ENCODE measurements around the gene CLBA1. TPM values are rescaled to one million over a fixed set of nuclear protein-coding genes. Genes with fewer than 3 reads are reported as not detected.

CLBA1 gene
- total RNA-seq, 6 experiments from 2014 or later: 1.5 to 3.3 (median 2.5) TPM

DNA sequence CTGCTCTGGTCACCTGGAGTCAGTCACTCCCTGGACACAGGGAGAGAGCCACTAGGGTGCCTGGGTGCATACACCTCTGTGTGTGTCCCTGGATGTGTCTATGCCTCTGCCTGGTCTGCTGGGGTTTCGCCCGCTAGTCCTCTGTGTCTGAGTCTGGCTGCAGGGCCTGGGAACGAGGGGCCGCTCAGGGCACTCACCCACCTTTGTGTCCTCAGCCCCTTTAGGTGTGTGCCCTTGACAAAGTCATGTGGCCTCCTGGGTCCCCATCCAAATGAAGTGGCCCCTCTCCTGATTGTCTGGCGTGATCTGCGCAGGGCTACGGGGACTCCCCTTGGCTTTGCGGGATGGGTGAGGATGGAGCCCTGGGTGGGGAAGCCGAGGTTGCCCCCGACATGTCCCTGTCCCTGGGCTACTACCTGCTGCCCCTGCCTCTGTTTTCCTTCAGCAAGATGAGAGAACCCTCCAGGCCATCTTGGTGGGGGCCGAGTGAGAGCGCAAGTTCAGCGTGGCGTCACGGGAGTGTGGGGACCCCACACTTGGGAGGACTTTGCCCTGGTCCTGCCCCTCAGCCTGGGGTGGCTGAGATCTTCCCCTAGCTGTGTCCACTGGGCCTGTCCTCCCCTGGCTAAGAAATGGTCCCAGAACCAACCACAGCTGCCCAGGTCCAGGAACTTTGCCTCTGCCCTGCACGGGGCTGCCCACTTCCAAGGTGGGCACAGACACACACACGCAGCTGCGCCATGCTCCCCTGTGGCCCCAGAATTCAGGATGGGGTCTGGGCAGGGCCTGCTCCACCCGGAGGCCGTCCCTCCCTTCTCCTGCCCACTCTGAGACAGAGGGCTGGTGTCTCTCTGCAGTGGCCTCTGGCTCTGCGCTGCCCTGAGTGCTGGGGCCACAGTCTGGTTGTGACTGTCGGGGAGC lies 4.7 kb upstream of the CLBA1 start:
- H3K4me3 ChIP-seq: no peak overlapping the region
- no peaks in the 10 kb centered on the region for H3K9me3 ChIP-seq
- intact Hi-C loops (cut with DNase I): no loop called here
- peaks cover 0 to 19% (median 1%) of the 10 kb centered on the region in 4 donors for H3K4me1 ChIP-seq
- H3K36me3 ChIP-seq: no peaks in the 10 kb centered on the region
- peak overlapping the region; percentile 39 to 65 (median 44) for H3K27ac ChIP-seq
- DNase-seq (peak in 1 of 3 donors; percentile 40), ATAC-seq (no peak)
- no peaks in the 10 kb centered on the region for H3K27me3 ChIP-seq
- no peak for TF ChIP-seq POLR2A (IDR thresholded peaks at IDR 0.05)
- TF ChIP-seq, protein P1, sequence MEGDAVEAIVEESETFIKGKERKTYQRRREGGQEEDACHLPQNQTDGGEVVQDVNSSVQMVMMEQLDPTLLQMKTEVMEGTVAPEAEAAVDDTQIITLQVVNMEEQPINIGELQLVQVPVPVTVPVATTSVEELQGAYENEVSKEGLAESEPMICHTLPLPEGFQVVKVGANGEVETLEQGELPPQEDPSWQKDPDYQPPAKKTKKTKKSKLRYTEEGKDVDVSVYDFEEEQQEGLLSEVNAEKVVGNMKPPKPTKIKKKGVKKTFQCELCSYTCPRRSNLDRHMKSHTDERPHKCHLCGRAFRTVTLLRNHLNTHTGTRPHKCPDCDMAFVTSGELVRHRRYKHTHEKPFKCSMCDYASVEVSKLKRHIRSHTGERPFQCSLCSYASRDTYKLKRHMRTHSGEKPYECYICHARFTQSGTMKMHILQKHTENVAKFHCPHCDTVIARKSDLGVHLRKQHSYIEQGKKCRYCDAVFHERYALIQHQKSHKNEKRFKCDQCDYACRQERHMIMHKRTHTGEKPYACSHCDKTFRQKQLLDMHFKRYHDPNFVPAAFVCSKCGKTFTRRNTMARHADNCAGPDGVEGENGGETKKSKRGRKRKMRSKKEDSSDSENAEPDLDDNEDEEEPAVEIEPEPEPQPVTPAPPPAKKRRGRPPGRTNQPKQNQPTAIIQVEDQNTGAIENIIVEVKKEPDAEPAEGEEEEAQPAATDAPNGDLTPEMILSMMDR (IDR thresholded peaks at IDR 0.05): no peak
- WGBS (ENCODE audit: insufficient coverage, low coverage, low lambda C conversion rate, missing lambda C conversion rate): 80% methylated on average over 1 of the region's 22 CpGs

DNA sequence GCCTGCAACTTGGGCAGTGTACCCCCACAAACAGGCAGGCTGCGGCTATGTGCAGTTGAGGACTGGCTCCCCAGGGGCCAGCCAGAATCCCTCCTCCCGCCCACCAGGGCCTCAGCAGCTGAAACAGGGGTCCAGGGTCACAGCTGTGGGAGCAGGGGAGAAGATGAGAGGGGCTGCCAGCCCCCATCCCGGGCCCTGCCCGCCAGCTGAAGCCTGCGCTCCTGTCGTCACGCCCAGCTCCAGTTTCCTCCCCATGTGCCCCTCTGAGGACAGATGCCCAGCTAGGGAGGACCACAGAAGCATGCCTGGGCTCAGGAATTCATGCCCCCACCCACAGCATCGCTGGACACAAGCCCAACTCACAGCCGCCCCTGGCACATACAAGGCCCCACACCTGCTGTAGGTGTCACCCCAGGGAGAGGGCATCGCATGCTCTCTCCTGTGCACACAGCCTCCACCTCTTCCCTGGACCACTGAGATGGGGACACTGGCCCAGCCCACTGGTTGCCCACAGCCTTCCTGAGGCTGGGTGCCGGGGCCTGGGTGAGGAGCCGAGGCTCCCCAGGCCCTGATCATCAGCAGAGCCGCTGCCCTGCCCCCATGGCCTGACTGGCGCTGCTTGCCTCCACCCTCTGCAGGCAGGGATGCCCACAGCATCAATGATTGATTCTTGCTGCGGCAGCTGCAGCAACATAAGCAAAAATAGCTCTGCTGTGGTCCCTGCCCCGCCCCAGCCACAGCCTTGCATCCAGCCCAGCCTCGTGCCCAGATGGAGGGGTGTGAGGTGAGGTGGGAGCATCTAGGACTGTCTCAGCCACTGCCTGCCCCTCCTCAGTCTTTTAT lies 3.7 kb upstream of the CLBA1 start:
- Histone ChIP-seq H3K36me3 (no peaks in the 10 kb centered on the region), H3K27me3 (no peaks in the 10 kb centered on the region), H3K9me3 (no peaks in the 10 kb centered on the region), H3K27ac (no peak overlapping the region), H3K4me3 (no peak overlapping the region), H3K4me1 (peaks cover 0 to 14% (median 3%) of the 10 kb centered on the region in 4 donors)
- no peak for ATAC-seq
- intact Hi-C loops (cut with DNase I): no loop called here
- DNase-seq: peak in 1 of 3 donors; percentile 42
- 88% methylated on average over 5 of the region's 17 CpGs for WGBS (ENCODE audit: insufficient coverage, low coverage, low lambda C conversion rate, missing lambda C conversion rate)
- TF ChIP-seq POLR2A (IDR thresholded peaks at IDR 0.05): no peak
- TF ChIP-seq, protein P1 (IDR thresholded peaks at IDR 0.05): no peak

DNA sequence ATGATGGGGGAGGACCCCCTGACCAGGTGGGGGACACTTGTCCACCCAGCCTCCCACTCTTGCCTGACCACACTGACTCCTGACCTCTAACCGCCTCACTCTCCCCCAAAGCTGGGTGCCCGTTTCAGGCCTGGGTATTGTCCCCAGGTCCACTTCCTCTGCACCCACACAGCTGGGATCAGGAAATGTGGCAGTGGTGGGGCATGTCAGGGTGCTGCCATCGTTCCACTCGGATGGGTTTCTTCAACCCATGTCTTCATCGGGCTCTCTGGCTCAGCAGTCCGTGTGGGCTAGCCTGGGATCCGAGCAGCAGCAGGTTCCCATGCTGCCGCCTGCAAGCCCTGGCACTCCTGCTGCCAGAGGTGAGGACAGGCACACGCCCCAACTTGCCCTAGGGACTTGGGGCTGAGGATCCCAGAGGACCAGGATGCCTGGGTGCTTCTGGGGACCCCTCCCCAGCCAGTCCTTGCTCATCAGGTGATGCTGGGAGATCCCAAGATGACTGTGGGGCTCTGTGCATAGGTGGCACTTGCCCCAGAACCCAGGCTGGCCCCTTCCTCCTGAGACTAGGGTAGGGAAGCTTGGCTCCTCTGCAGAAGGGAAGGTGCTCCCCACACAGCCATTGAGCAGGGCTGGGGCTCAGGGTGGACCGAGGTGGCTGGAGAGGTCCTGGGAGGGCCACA lies 2.9 kb upstream of the CLBA1 start:
- TF ChIP-seq, protein P1 (IDR thresholded peaks at IDR 0.05): no peak
- no peak for TF ChIP-seq POLR2A (IDR thresholded peaks at IDR 0.05)
- no peaks in the 10 kb centered on the region for H3K36me3 ChIP-seq
- no peaks in the 10 kb centered on the region for H3K27me3 ChIP-seq
- WGBS (ENCODE audit: insufficient coverage, low coverage, low lambda C conversion rate, missing lambda C conversion rate): 71% methylated on average over 1 of the region's 10 CpGs
- H3K4me3 ChIP-seq: no peak overlapping the region
- ATAC-seq (no peak), DNase-seq (no peak)
- intact Hi-C loops (cut with DNase I): no loop called here
- no peaks in the 10 kb centered on the region for H3K9me3 ChIP-seq
- H3K27ac ChIP-seq: no peak overlapping the region
- H3K4me1 ChIP-seq: peaks cover 0 to 8% (median 3%) of the 10 kb centered on the region in 4 donors

DNA sequence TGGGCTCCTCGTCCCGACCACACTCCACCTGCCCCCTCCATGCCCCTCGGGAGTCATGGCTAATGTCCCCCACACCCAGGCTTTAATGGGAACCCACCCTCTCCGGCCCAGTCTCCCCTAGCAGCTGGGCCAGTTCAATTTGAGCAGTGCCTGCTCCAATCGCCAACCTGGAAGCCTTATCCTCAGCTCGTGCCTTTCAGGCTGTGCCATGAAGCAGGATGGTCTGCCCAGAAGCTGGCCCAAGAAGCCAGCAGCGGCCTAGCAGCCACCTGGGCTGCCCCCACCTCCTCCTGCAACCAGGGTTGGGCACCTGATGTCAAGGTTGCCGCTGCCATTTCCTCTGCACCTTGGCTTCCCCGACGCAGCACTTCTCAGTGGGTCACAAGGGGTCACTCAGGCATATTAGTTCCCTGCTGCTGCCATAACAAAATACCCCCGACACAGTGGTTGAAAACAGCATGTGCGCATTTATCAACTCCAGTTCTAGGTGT lies 2.3 kb upstream of the CLBA1 start:
- 63% methylated on average over 4 of the region's 12 CpGs for WGBS (ENCODE audit: insufficient coverage, low coverage, low lambda C conversion rate, missing lambda C conversion rate)
- Histone ChIP-seq H3K4me1 (peaks cover 0 to 6% (median 3%) of the 10 kb centered on the region in 4 donors), H3K36me3 (no peaks in the 10 kb centered on the region), H3K27me3 (no peaks in the 10 kb centered on the region), H3K4me3 (no peak overlapping the region), H3K9me3 (no peaks in the 10 kb centered on the region), H3K27ac (no peak overlapping the region)
- ATAC-seq: no peak
- DNase-seq: no peak
- intact Hi-C loops (cut with DNase I): no loop called here
- no peak for TF ChIP-seq POLR2A (IDR thresholded peaks at IDR 0.05)
- TF ChIP-seq, protein P1 (IDR thresholded peaks at IDR 0.05): no peak
